Stimulated activated CD4-positive, alpha-beta T cell treated with anti-CD3 and anti-CD28 coated beads, TNF-alpha, amount 100 ng/mL, for 48 hours (primary cell): ENCODE results near the gene ADSS2.
"Not testable (repeated sequence)": the region's sequence is repeated elsewhere in the genome, so short reads cannot be mapped to it uniquely, and the experiment has no call there.

Source experiments
- DNase-seq, 3 donors: peaks; one replicate each; pipeline ENCODE4 v3.0.0-alpha.2; 2020; ENCODE audit warnings: low read depth in 3 of 3

Gene ADSS2

GRCh38 chr1:244395965-244396364 lies 55.7 kb downstream of the ADSS2 start:
- DNase-seq, result no peak

- DNase-seq, result no peak
These were observed 56.6 kb downstream of the ADSS2 start for GRCh38 chr1:244394826-244395765.

- DNase-seq, result no peak
These were observed 57.4 kb downstream of the ADSS2 start for GRCh38 chr1:244394346-244394745.

DNA sequence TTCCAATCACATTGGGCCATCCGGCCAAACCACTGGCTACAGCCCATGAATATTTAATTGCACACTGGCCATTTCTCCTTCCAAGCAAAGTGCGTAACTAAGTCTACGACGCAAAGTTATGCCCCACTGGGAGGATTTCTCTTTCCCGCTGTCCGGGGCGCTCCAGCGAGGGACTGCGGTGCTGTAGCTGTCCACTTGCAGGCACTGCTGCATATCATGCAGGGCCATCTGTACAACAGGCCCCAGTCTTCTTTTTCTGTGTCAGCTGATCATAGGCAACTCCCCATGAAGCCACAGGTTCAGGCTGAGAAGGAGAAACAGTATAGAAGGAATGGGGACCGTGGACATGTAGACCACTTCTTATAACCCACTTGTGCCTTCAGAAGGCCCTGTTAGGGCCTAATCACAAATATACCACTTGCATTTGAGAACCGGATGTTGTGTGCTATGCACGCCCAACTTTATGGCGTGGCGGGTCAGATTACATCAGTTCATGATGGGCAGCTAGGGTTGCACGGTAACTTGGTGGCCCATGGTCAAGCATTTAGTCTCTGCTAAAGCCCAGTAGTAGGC lies 58.0 kb downstream of the ADSS2 start:
- DNase-seq, result no peak

DNA sequence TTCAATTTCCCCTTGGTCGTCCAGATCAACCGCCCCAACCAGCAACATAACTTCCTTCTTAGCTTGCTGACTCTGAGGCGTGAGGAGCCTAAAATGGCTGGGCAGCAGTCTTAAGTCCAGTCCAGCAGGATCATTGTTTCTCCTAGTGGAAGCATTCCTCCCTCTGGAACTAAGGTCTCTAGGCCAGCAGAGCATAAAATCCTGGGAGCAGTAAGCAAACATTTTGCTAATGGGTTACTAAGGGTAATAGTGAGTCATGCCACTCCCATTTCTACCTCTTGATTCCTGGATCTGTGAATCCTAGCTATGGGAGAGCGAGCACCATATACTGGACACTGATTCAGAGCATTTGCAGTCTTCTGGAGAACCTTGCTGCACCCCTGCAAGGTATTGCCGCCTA lies 59.9 kb downstream of the ADSS2 start:
- no peak for DNase-seq

GRCh38 chr1:244388961-244389360 lies 62.7 kb downstream of the ADSS2 start:
- no peak for DNase-seq

GRCh38 chr1:244387415-244387814 lies 64.3 kb downstream of the ADSS2 start:
- DNase-seq, result no peak

DNA sequence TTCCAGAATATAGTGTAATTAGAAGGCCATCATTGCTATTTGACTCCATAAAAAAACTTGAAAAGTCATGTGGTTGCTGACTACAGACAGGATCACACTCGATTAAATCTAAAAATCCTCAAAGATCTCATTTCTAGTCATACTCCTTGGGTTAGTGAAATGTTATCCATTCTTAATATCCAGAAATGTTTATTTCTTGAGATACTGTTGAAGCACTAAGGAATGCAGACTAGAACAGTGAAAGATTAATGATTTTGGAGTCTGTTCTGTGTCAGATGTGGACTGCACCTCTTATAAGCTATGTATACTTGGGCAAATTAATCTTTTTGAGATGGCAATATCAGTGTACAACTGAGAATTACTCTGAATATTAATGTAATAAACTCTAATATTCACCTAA lies 65.1 kb downstream of the ADSS2 start:
- DNase-seq, result no peak

DNA sequence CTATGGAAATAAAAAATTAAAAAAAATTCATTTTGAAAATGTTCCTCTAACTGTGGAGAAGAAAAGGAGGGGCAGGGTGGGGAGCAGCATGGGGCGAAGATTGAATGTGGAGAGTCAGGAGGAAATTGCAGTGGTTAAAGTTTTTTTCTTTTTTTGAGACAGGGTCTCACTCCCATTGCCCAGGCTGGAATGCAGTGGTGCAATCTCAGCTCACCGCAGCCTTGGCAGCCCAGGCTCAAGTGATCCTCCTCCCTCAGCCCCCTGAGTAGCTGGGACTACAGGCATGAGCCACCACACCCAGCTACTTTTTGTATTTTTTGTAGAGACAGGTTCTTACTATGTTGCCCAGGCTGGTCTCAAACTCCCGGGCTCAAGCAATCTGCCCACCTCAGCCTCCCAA lies 67.6 kb downstream of the ADSS2 start:
- no peak for DNase-seq

DNA sequence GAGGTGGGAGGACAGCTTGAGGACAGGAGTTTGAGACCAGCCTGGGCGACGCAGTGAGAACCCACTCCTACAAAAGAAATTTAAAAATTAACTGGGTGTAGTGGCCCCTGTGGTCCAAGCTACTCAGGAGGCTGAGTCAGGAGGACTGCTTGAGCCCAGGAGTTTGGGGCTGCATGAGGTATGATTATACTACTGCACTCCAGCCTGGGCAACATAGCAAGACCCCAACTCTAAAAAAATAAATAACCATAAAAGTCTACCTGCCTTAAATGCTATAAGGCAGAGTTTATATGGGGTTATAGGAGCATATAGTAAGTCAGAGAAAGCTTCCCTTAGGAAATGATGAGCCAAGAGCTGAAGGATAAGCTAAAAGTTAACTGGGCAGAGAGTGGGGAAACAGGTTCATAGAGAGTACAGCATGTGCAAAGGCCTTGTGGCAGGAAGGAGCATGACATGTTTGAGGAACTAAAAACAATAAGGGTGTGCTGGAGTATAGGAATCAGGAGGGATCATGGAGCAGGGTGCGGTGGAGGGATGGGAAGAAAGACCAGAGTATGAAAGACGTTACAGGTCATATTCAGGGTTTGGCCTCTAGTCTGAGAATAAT lies 68.3 kb downstream of the ADSS2 start:
- no peak for DNase-seq

- no peak for DNase-seq
These were observed 69.7 kb downstream of the ADSS2 start for GRCh38 chr1:244381878-244382565.

DNA sequence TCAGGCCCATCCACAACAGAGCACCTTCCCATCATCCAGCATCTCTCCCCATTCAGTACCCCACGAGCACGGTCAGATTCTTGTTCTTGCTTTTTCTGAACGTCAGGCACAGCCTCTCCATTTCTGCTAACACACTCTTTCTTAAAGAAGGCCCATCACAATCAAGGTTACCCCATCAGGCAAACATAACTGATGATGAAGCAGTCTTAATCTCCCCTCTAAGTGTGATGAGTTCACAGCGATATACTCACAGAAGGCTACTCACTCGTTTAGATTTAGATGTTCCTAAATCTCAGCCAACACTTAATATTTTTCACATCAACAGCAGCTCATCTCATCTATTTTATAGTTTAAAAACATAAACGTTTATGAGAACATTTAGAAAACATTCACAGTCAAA lies 75.6 kb downstream of the ADSS2 start:
- DNase-seq, result no peak

- no peak for DNase-seq
These were observed 76.7 kb downstream of the ADSS2 start for GRCh38 chr1:244375051-244375450.

DNA sequence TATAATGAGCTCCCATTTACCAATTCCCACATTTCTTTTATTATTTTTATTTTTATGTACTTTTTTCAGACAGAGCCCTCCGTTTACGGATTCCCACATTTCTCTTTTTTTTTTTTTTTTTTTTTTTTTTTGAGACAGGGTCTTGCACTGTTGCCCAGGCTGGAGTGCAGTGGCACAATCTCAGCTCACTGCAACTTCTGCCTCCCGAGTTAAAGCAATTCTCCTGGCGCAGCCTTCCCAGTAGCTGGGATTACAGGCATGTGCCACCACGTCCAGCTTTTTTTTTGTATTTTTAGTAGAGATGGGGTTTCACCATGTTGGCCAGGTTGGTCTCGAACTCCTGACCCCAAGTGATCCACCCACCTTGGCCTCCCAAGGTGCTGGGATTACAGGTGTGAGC lies 77.2 kb downstream of the ADSS2 start:
- not testable (repeated sequence) for DNase-seq

GRCh38 chr1:244371242-244372141 lies 80.2 kb downstream of the ADSS2 start:
- no peak for DNase-seq

DNA sequence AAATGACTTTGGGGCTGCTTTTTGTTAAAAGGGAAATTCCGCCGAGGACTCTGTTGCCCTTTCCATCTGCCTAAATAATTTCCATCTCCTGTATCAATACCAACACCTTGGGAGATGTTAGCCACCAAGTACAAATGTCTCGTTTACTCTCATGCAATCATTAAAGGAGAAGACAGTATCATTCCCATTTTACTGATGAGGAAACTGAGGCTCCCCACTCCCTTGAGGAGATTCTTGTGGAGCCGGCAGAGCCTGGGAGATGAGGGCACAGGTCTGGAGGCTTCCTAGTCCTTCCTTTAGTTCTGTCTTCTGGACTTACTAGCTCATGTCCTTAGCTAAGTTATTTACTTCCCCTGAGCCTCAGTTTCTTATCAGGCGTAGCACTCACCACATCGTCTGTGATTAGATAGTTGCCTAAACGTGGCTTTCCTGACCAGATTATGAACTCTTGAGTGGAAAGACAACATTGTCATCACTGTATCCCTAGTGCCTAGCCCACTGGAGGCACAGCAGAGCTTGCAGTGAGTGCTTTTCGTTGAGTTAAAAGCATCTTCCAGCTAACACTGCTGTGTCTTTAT lies 81.6 kb downstream of the ADSS2 start:
- DNase-seq, result no peak

DNA sequence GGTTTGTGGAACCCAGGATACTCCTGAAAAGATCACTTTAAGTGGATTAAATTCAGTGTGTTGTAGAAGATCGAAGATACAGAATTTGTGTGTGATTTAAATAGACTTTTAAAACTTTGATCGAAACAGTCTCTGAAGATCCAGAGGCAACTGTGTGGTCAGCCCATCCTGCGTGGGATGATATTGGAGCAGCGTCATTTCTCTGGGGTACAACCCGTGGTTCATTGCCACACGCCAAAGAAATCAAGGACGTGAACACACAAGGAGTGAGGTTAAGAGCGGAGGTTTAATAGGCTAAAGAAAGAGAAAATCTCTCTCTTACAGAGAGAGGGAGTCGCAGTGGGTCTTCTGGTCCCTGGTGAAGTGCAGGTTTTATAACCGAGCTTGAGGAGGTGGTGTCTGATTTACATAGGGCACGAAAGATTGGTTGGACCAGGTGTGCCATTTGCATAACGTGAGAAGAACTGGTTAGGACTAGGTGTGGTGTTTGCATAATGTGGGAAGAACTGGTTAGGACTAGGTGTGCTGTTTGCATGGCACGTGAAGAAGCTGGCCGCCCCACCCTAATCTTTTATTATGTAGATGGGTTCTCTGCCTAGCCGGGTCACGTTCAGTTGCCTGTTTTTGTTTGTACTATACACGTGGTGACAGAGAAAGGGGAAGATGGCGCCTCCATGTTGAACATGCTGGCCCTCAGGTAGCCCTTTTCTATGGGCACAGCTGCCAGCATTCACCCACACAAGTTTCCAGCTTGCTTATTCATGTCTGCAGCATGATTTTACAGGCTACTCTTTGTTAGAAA lies 82.3 kb downstream of the ADSS2 start:
- DNase-seq, result no peak

GRCh38 chr1:244368279-244368678 lies 83.4 kb downstream of the ADSS2 start:
- no peak for DNase-seq

- DNase-seq, result no peak
These were observed 84.2 kb downstream of the ADSS2 start for GRCh38 chr1:244367399-244368114.
